GM12878 (cell line): ENCODE measurements around the gene IFT88. TPM values are rescaled to one million over a fixed set of nuclear protein-coding genes. Genes with fewer than 3 reads are reported as not detected.

ENCODE experiments used
- ATAC-seq: fragments of 200-7000 bp; cut with Tn5 transposase; 3 replicates; pipeline ENCODE4 v1.9.1; 2020; ENCODE audit warnings: mild to moderate bottlenecking, moderate library complexity
- BruUV-seq: library from RNA; stranded (reverse); fragments of 400-500 nt; replicated peaks from 2 replicates; lab custom pipeline; 2021; lab: Mats Ljungman, UMichigan
- CTCF ChIA-PET: fragments of 300-600 bp; sonication (Branson Sonifier 250); formaldehyde crosslinking; extraction: SDS; loops from one replicate; lab custom pipeline; 2021; ENCODE audit warnings: inconsistent platforms; lab: Yijun Ruan, JAX
- POLR2A ChIA-PET: fragments of 350-600 bp; formaldehyde crosslinking; extraction: SDS; loops from one replicate; lab custom pipeline; 2021; ENCODE audit warnings: inconsistent platforms; lab: Charles Lee
- RAD21 ChIA-PET: fragments of 300-600 bp; sonication (Branson Sonifier 250); formaldehyde crosslinking; loops from one replicate; lab custom pipeline; 2023; ENCODE audit warnings: antibody characterized with exemption; ENCODE audit not compliant: unreplicated experiment; lab: Charles Lee
- SMC1A ChIA-PET: fragments of 300-600 bp; sonication (Branson Sonifier 250); formaldehyde crosslinking; loops from one replicate; lab custom pipeline; 2023; ENCODE audit not compliant: unreplicated experiment, uncharacterized antibody; lab: Charles Lee
- DNase-seq: peaks from one replicate; pipeline ENCODE4 v3.0.0-alpha.2; 2011; ENCODE audit warnings: low read depth, low spot score
- FAIRE-seq: peaks from 3 replicates; lab custom pipeline; 2011; peaks lifted over from hg19 to GRCh38; lab: Jason Lieb, UNC
- H2AFZ ChIP-seq: 2 replicates; pipeline ENCODE4 v1.6.0; 2011; ENCODE audit warnings: low read depth, low read length, control low read depth; ENCODE audit not compliant: control insufficient read depth
- H3K27ac ChIP-seq: 2 replicates; pipeline ENCODE4 v1.5.1; 2011; ENCODE audit warnings: control low read depth; ENCODE audit not compliant: control insufficient read depth, insufficient read depth
- H3K27me3 ChIP-seq, 2 experiments: replicated peaks in 1 of 2; 2 replicates each; pipeline versions ENCODE4 v1.6.0 to v1.6.1; 2011; ENCODE audit warnings: low read length in 1 of 2; ENCODE audit not compliant: control insufficient read depth in 2 of 2, insufficient read depth in 2 of 2
- H3K36me3 ChIP-seq, 2 experiments: 2 replicates each; pipeline ENCODE4 v1.5.1; 2011; ENCODE audit warnings: low read length in 1 of 2; ENCODE audit not compliant: control insufficient read depth in 2 of 2, insufficient read depth in 2 of 2
- H3K4me1 ChIP-seq: 2 replicates; pipeline ENCODE4 v1.6.1; 2011; ENCODE audit warnings: mild to moderate bottlenecking, low read length, moderate library complexity, mixed read lengths; ENCODE audit not compliant: control insufficient read depth, insufficient read depth
- H3K4me2 ChIP-seq: 2 replicates; pipeline ENCODE4 v1.6.0; 2011; ENCODE audit warnings: control low read depth; ENCODE audit not compliant: control insufficient read depth, insufficient read depth
- H3K4me3 ChIP-seq: fragments of 200-600 bp; sonication (generic); 2 replicates; pipeline ENCODE4 v1.5.1; 2016
- H3K79me2 ChIP-seq: 2 replicates; pipeline ENCODE4 v1.6.0; 2011; ENCODE audit warnings: low read length; ENCODE audit not compliant: control insufficient read depth, insufficient read depth
- H3K9ac ChIP-seq: 2 replicates; pipeline ENCODE4 v1.8.0; 2011; ENCODE audit warnings: low read length, control low read depth, mixed read lengths; ENCODE audit not compliant: control insufficient read depth, insufficient read depth
- H3K9me3 ChIP-seq: replicated peaks from 3 replicates; pipeline ENCODE4 v1.5.1; 2011; ENCODE audit warnings: mild to moderate bottlenecking, low read length; ENCODE audit not compliant: control insufficient read depth, insufficient read depth
- H4K20me1 ChIP-seq: 2 replicates; pipeline ENCODE4 v1.6.0; 2011; ENCODE audit not compliant: control insufficient read depth, insufficient read depth
- FOS ChIP-seq: IDR thresholded peaks from 3 replicates; pipeline ENCODE4 v1.6.1; 2011; ENCODE audit warnings: borderline replicate concordance; ENCODE audit not compliant: insufficient read length; ENCODE audit errors: extremely low read depth
- JUND ChIP-seq: IDR thresholded peaks from 2 replicates; pipeline ENCODE4 v1.6.1; 2012; ENCODE audit warnings: low read depth, mild to moderate bottlenecking, low read length, improper control_type of control experiment, moderate library complexity
- TBL1XR1 ChIP-seq: IDR thresholded peaks from 2 replicates; pipeline ENCODE4 v1.6.1; 2012; ENCODE audit warnings: low read depth, low read length, improper control_type of control experiment
- ZNF24 ChIP-seq: fragments of 450-650 bp; IDR thresholded peaks from 2 replicates; pipeline ENCODE4 v1.6.1; 2017; ENCODE audit warnings: antibody characterized with exemption, mild to moderate bottlenecking
- WGBS: methylation state at CpG from one replicate; pipeline ENCODE4 v1.1.6; 2016; ENCODE audit warnings: low lambda C conversion rate; ENCODE audit not compliant: insufficient replicate concordance, insufficient coverage; ENCODE audit errors: missing lambda C conversion rate; 5-methylcytosine and 5-hydroxymethylcytosine counted together
- in situ Hi-C: fragments of 300-500 bp; cut with MboI; formaldehyde crosslinking; loops from 9 replicates; pipeline ENCODE4 v1.14.3; 2018; ENCODE audit warnings: mixed read lengths
- intact Hi-C: fragments of 100-400 bp; cut with micrococcal nuclease; formaldehyde crosslinking; loops from one replicate; pipeline ENCODE4 v1.14.2; 2022; ENCODE audit not compliant: unreplicated experiment
- polyA plus RNA-seq, 11 experiments: library from polyadenylated mRNA; depleted of rRNA in 4 of 11; unstranded in 6 of 11; stranded (reverse) in 5 of 11; fragments of >200 nt; fragmentation: Nextera tagmentation in 4 of 11; fragmentation: Illumina TruSeq in 1 of 11; extraction: Ambion mirVana in 4 of 11; extraction: Trizol in 1 of 11; gene quantifications; 1 replicate in 1 of 11; 2 replicates in 10 of 11; pipeline versions ENCODE4 v1.2.1 to v1.2.3, GENCODE V29; 2011 to 2016; ENCODE audit warnings: inconsistent platforms in 2 of 11, missing spikeins in 2 of 11, low read depth in 1 of 11
- total RNA-seq, 4 experiments: library from RNA; depleted of rRNA in 3 of 4; stranded (reverse); fragments of >200 nt in 3 of 4; fragmentation: Illumina TruSeq in 1 of 4; extraction: Trizol in 1 of 4; gene quantifications; 2 replicates each; pipeline versions ENCODE4 v1.2.1 to v1.2.3, GENCODE V29; 2013 to 2021
- TF ChIP-seq, protein P1 (sequence below): fragments of 450-650 bp; IDR thresholded peaks from 2 replicates; pipeline ENCODE4 v1.6.1; 2017; ENCODE audit warnings: borderline replicate concordance
- TF ChIP-seq, protein P2 (sequence below): fragments of 450-650 bp; IDR thresholded peaks from 2 replicates; pipeline ENCODE4 v1.6.1; 2018; ENCODE audit warnings: mild to moderate bottlenecking, low read depth, moderate library complexity; ENCODE audit not compliant: partially characterized antibody
- TF ChIP-seq, protein P3 (sequence below): IDR thresholded peaks from 2 replicates; pipeline ENCODE4 v1.6.1; 2012; ENCODE audit warnings: low read depth, low read length, improper control_type of control experiment

Gene IFT88
- total and polyA plus RNA-seq, 10 of the 15 experiments (the other 5 are each of a cell fraction or from before 2014, with no cell fraction given) = 2.9 to 5.6 (median 4.1) TPM

DNA sequence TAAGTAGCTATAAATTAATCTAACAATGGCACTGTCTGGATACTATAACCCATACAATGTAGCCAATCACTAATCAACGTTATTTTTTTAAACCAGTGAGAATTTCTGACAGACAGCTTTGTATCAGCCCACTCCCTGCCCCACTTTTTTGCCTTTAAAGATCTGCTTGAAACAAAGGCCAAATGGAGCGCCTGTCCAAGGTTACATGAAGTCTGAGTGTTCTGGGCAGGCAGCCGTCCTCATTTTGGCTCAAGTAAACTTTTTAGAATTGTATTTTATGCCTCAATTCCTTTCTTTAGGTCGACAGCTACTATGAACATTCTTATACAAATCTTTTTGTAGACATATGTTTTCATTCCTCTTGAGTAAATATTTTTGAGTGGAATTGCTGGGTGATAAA is 6.2 kb downstream of the IFT88 start:
- no peak overlapping the region for H3K4me2 ChIP-seq
- WGBS = 69% methylated on average over 4 of the region's 4 CpGs
- no peaks in the 10 kb centered on the region for H3K27me3 ChIP-seq
- no peak overlapping the region for H3K4me3 ChIP-seq
- CTCF ChIA-PET = interaction anchor here (0.9 kb wide), 1 partner anchor 80 kb away, joined by 3 read pairs; no protein-coding TSS in a partner anchor
- RAD21 ChIA-PET = interaction anchor here (1.0 kb wide), 1 partner anchor 32 kb away, joined by 3 read pairs; no protein-coding TSS in a partner anchor
- POLR2A ChIA-PET = no interaction called here
- H3K4me1 ChIP-seq = no peaks in the 10 kb centered on the region
- no peaks in the 10 kb centered on the region for H4K20me1 ChIP-seq
- ATAC-seq (no peak), DNase-seq (no peak), FAIRE-seq (no peak)
- intact Hi-C loops (no loop called here), in situ Hi-C loops (no loop called here)
- no peak overlapping the region for H2AFZ ChIP-seq
- H3K27ac ChIP-seq = no peak overlapping the region
- TF ChIP-seq, protein P1, sequence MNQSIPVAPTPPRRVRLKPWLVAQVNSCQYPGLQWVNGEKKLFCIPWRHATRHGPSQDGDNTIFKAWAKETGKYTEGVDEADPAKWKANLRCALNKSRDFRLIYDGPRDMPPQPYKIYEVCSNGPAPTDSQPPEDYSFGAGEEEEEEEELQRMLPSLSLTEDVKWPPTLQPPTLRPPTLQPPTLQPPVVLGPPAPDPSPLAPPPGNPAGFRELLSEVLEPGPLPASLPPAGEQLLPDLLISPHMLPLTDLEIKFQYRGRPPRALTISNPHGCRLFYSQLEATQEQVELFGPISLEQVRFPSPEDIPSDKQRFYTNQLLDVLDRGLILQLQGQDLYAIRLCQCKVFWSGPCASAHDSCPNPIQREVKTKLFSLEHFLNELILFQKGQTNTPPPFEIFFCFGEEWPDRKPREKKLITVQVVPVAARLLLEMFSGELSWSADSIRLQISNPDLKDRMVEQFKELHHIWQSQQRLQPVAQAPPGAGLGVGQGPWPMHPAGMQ = no peak
- TF ChIP-seq ZNF24 (no peak), FOS (no peak), TBL1XR1 (no peak), JUND (no peak)
- TF ChIP-seq, protein P2, sequence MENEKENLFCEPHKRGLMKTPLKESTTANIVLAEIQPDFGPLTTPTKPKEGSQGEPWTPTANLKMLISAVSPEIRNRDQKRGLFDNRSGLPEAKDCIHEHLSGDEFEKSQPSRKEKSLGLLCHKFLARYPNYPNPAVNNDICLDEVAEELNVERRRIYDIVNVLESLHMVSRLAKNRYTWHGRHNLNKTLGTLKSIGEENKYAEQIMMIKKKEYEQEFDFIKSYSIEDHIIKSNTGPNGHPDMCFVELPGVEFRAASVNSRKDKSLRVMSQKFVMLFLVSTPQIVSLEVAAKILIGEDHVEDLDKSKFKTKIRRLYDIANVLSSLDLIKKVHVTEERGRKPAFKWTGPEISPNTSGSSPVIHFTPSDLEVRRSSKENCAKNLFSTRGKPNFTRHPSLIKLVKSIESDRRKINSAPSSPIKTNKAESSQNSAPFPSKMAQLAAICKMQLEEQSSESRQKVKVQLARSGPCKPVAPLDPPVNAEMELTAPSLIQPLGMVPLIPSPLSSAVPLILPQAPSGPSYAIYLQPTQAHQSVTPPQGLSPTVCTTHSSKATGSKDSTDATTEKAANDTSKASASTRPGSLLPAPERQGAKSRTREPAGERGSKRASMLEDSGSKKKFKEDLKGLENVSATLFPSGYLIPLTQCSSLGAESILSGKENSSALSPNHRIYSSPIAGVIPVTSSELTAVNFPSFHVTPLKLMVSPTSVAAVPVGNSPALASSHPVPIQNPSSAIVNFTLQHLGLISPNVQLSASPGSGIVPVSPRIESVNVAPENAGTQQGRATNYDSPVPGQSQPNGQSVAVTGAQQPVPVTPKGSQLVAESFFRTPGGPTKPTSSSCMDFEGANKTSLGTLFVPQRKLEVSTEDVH = no peak
- TF ChIP-seq, protein P3, sequence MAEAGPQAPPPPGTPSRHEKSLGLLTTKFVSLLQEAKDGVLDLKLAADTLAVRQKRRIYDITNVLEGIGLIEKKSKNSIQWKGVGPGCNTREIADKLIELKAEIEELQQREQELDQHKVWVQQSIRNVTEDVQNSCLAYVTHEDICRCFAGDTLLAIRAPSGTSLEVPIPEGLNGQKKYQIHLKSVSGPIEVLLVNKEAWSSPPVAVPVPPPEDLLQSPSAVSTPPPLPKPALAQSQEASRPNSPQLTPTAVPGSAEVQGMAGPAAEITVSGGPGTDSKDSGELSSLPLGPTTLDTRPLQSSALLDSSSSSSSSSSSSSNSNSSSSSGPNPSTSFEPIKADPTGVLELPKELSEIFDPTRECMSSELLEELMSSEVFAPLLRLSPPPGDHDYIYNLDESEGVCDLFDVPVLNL = no peak
- SMC1A ChIA-PET = no interaction called here
- BruUV-seq = no TSS peak
- H3K79me2 ChIP-seq = no peaks in the 10 kb centered on the region
- H3K36me3 ChIP-seq = no peaks in the 10 kb centered on the region; a peak in 1 of 4 replicates
- H3K9me3 ChIP-seq = no peaks in the 10 kb centered on the region
- H3K9ac ChIP-seq = no peak overlapping the region
